Measurements from ENCODE around the gene VMP1.
"Not testable (repeated sequence)": the region's sequence is repeated elsewhere in the genome, so short reads cannot be mapped to it uniquely, and the experiment has no call there.

Gene VMP1

DNA sequence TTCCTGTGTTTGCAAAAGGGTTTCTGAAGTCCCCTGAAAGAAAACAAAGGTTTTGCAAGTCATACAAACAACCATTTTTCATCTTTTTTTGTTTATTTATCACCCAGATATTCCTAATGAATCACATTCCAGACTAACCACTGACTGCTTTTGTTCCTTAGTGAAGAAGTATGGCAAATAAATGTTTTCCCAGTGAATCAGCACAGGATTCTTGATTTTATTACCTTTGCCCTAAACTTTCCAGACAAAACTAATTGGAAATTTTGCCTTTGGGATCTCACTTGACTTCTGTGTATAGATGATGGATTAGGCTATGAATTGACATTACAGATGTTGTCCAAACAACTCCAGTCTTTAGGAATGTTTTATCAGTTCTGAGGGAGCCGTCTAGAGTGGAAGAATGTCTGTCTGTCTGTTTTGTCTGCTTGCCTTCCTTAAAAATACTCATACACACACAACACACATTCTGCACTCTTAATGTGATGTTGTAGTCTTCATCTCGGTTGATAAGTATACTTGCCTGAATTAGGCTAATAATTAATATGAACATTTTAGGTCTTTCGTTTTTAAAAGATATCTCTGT, 48.9 kb downstream of the VMP1 start:
- FAIRE-seq, result no peak

- no peak for FAIRE-seq
Observed at GRCh38 chr17:59757043-59757442, 49.6 kb downstream of the VMP1 start.

- FAIRE-seq, result no peak
Observed at GRCh38 chr17:59757470-59757869, 50.0 kb downstream of the VMP1 start.

DNA sequence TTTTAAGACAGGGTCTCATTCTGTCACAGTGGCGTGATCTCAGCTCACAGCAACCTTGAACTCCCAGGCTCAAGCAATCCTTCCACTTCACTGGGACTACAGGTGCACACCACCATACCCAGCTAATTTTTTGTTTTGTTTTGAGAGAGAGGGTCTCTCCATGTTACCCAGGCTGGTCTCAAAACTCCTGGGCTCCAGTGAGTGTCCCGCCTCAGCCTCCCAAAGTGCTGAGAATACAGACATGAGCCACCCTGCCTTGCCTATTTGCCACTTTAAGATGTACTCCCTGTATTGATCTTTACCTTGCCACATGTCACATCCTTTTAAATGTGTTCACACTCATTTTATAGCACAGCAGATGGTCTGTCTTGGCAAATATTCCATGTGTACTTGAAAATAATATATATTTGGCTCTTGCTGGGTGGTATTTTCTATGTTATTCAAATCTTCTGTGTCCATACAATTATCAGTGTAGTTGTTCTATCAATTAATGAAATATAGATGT, 50.5 kb downstream of the VMP1 start:
- no peak for FAIRE-seq

DNA sequence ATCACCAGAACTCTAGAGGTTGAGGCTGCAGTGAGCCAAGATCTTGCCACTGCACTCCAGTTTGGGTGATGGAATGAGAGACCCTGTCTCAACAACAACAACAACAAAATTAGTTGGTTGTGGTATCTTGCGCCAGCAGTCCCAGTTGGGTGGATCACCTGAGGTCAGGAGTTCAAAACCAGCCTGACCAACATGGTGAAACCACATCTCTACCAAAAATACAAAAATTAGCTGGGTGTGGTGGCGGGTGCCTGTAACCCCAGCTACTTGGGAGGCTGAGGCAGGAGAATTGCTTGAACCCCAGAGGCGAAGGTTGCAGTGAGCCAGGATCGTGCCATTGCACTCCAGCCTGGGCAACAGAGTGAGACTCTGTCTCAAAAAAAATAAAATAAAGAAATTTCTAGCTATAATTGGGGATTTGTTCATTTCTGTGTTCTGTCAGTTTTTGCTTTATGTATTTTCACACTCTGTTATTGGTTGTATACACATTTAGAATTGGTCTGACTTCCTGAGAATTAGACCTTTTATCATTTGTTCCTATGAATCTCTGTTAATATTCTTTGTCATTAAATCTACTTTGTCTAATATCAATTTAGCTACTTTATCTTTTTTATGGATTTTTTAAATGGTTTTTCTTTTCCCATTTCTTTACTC, 51.7 kb downstream of the VMP1 start:
- FAIRE-seq, result not testable (repeated sequence)

DNA sequence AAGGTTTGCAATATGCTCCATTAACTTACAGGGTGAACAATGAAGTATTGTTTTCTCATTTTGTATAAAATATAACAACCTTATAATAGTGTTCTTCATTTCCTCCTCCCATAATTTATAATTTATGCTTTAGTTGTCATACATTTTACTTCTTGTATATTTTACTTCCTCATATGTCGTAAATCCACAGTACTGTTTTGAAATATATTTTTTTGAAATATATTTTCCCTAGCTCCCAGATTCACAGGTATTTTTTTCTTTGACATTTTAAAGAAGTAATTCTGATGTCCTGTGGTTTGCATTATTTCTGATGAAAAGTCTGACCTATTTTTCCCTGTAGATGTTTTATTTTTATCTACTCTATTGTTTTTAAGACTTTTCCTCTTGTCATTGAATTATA, 52.7 kb downstream of the VMP1 start:
- FAIRE-seq, result peak; percentile 5

DNA sequence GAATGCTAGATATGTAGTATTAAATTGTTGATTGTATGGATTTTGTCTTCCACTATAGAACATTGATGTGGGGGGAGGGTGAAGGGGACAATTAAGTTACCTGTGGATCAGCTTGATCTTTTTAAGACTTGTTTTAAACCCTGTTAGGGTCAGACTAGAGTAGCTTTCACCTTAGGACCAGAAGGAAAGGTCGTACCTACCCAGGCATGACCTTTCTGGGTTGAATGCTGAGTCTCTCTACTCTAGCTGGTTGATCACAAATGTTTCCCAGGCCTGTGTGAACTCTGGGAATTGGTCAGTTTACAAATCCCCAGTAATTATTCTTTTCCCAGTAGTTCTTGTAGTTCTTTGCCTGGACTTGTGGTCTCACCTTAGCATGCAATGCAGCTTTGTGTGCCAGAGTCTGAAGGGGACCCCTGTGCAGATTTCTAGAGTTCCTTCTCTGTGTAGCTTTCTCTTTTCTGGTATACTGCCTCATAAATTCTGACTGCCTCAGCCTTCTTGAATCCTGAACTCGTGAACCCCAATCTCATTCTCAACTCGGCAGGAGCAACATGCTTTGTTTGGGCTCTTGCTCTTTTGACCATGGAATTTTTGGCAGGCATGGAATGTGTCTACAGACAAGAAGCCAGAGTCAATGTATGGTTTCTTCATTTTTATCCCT, 54.1 kb downstream of the VMP1 start:
- FAIRE-seq, result no peak

- FAIRE-seq, result no peak
Observed at GRCh38 chr17:59762049-59762823, 54.8 kb downstream of the VMP1 start.

GRCh38 chr17:59762824-59763374, 55.4 kb downstream of the VMP1 start:
- no peak for FAIRE-seq

- no peak for FAIRE-seq
Observed at GRCh38 chr17:59763861-59764260, 56.4 kb downstream of the VMP1 start.

DNA sequence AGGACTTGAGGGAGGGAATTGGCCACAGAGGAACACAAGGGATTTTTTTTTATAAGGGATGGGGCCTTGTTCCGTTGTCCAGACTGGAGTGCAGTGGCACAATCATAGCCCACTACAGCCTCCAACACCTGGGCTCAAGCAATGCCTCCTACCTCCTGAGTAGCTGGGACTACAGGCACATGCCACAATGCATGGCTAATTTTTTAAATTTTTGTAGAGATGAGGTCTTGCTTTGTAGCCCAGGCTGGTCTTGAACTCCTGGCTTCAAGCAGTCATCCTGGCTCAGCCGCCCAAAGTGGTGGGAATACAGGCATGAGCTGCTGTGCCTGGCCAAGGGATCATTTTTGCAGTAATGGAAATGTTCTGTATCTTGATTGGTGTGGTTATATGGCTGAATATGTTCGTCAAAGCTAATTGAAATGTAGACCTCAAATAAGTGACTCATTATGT, 56.9 kb downstream of the VMP1 start:
- no peak for FAIRE-seq

GRCh38 chr17:59765038-59765437, 57.6 kb downstream of the VMP1 start:
- no peak for FAIRE-seq

DNA sequence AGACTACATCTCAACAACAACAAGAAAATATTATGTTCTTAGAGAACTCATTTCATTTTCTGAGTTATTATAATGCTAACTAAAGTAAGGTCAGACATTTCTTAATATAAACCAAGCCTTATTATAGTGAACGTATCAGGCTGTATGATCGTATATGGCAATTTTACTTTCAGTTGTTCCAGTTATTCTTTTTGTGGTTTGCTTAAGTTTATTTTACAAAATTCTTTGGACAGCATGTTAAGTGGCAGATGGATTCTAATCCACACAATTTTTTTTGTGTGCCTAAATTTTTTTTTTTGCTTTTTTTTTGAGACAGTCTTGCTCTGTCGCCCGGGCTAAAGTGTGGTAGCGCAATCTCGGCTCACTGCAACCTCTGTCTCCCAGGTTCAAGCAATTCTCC, 59.0 kb downstream of the VMP1 start:
- FAIRE-seq, result no peak

GRCh38 chr17:59767176-59767575, 59.7 kb downstream of the VMP1 start:
- FAIRE-seq, result no peak

DNA sequence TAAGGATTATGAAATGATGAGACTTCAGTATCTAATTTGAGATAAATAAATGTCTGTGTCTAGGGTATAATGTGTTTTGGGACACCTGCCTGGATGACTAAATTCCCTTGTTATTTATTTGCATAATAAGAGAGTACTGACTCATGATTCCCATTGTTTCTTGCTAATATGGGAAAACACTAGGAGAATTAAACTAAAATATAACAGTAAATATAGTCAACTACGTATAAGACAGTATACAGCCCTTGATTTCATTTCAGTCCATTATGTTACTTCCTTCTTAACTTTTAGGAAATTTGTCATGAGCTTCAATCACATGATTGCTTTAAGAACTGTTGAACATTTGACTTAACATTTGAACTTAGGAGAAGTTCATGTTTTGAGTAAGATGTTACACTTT, 62.4 kb downstream of the VMP1 start:
- FAIRE-seq, result no peak

DNA sequence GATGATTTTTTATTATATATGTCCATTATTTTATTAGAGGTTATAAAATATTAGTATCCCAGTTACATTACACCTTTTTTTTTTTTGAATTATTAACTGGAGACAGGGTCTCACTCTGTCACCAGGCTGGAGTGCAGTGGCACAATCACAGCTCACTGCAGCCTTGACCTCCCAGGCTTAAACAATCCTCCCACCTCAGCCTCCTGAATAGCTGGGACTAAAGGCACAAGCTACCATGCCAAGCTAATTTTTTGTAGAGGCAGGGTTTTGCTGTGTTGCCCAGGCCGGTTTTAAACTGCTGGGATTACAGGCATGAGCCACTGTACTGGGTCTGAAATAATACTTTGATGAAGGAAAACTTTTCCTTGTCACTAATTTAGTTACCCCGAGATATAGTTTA, 63.6 kb downstream of the VMP1 start:
- no peak for FAIRE-seq

DNA sequence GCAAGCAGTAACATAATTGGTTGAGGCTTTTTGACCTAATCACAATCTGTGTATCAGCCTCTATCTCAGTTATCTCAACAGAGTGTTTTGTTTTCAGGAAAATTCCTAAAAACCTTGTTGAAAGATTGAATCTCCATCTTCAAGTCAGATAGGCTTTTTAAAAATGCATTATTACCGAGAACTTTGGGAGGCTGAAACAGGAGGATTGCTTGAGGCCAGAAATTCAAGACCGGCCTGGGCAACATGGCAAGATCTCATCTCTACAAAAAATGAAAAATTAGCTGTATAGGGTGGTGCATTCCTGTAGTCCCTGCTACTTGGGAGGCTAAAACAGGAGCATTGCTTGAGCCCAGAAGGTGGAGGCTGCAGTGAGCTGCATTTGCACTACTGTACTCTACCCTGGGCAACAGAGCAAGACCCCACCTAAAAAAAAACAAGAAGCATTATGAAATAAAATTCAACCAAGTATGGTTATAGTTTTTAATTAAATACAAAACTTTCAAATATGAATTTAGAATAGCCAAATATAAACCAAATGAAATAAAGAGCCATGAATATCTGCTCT, 68.4 kb downstream of the VMP1 start:
- no peak for FAIRE-seq

DNA sequence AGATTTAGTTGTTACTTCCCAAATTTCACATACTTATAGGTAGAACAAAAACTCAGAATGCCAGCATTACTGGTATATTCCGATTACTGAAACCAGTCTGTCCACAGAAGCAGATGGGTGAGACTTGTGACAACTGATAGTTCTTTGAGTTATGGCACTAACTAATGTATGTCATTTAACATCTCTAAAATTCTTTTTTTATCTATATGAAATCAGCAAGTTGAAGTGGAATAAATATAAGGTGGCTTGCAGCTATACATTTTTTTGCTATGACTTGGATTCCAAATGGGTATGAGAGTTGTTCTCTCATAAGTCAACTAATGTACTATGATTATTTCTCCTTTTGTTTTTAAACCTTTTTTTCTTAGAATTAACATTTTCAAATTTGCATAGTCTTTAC, 69.1 kb downstream of the VMP1 start:
- FAIRE-seq, result no peak

DNA sequence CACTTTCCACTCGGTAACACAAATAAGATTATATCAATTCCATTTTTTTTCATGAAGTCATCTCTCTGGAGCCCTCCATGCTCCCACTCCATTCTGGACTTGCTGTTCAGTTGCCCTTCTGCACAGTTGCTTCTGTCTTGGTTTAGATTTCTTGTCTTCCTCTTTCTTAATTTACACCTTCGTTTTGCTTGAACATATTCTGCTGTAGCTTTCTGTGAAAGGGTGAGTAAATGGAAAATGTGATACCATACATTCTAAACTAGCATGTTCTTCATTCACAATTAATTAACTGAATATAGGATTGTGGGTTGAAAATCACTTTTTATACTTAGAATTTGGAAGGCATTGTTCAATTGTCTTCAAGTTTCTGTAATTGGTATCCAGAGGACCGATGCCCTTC, 69.6 kb downstream of the VMP1 start:
- FAIRE-seq, result no peak

DNA sequence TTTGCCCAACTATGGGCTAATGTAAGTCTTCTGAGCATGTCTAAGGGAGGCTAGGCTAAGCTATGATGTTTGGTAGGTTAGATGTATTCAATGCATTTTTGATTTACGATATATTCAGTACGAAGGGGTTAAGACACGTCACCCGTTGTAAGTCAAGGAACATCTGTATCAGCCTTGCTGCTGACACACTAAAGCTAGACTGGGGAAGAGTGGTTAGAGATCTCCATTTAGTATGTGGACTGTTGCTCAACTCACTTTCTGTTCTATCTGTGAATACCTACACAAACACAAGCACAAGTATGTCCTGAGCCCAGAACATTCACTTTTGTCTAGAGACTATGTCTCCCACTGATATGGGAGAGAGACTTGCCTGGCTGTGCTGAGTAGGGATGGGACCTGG, 71.5 kb downstream of the VMP1 start:
- FAIRE-seq, result no peak

- no peak for FAIRE-seq
Observed at GRCh38 chr17:59779521-59779920, 72.1 kb downstream of the VMP1 start.

GRCh38 chr17:59780548-59780947, 73.1 kb downstream of the VMP1 start:
- not testable (repeated sequence) for FAIRE-seq

All from colon (tissue), 2 donors.